ENCODE measurements around the gene TENM3.

TENM3 gene

DNA sequence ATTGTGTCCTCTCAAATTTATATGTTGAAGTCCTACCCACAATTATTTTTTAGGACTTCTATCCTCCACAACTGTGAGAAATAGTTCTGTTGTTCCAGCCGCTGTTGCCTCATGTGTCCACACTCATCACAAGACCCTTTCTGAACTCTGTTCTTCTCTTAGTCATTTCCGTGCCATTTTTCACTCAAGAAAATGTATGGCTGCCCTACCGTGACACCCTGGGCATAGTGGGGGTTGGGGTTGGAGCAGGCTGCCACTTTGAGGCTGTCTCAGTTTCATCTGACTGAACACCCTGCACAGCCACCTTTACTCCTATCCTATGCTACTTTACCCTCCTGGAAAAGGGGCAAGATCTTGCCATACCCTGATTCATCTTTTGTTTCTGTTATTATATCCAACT, 319.1 kb downstream of the TENM3 start:
- no peak for TF ChIP-seq EZH2 (optimal IDR thresholded peaks at IDR 0.05; ENCODE audit: low read depth, low read length)
- no peak for TF ChIP-seq EZH2phosphoT487 (IDR thresholded peaks at IDR 0.05; ENCODE audit: low read length)
- TF ChIP-seq, protein P1, sequence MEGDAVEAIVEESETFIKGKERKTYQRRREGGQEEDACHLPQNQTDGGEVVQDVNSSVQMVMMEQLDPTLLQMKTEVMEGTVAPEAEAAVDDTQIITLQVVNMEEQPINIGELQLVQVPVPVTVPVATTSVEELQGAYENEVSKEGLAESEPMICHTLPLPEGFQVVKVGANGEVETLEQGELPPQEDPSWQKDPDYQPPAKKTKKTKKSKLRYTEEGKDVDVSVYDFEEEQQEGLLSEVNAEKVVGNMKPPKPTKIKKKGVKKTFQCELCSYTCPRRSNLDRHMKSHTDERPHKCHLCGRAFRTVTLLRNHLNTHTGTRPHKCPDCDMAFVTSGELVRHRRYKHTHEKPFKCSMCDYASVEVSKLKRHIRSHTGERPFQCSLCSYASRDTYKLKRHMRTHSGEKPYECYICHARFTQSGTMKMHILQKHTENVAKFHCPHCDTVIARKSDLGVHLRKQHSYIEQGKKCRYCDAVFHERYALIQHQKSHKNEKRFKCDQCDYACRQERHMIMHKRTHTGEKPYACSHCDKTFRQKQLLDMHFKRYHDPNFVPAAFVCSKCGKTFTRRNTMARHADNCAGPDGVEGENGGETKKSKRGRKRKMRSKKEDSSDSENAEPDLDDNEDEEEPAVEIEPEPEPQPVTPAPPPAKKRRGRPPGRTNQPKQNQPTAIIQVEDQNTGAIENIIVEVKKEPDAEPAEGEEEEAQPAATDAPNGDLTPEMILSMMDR (IDR thresholded peaks at IDR 0.05; ENCODE audit: low read length) = no peak
- no peaks in the 10 kb centered on the region for H3K9me2 ChIP-seq (replicated peaks; ENCODE audit: insufficient read depth, low read length)
- no peaks in the 10 kb centered on the region for H3F3A ChIP-seq (ENCODE audit: insufficient read depth, low read length)
- H3K27ac ChIP-seq (ENCODE audit: low read length) = no peak overlapping the region
- no peaks in the 10 kb centered on the region for H3K36me3 ChIP-seq (replicated peaks; ENCODE audit: insufficient read depth, low read length)
- no peaks in the 10 kb centered on the region for H3K79me2 ChIP-seq (ENCODE audit: low read length)
- no peaks in the 10 kb centered on the region for H4K20me1 ChIP-seq (ENCODE audit: insufficient read depth, low read length)
- no peak overlapping the region for H3K9ac ChIP-seq (ENCODE audit: low read length)
- H2AFZ ChIP-seq (ENCODE audit: low read length) = no peak overlapping the region
- H3K27me3 ChIP-seq (replicated peaks; ENCODE audit: insufficient read depth, low read length) = no peaks in the 10 kb centered on the region
- H3K4me2 ChIP-seq (ENCODE audit: low read depth, low read length) = no peak overlapping the region
- no peaks in the 10 kb centered on the region for H3K9me3 ChIP-seq (replicated peaks; ENCODE audit: insufficient read depth, low read length)
- DNase-seq = no peak
- no peak overlapping the region for H3K4me3 ChIP-seq (ENCODE audit: low read length)
- no peaks in the 10 kb centered on the region for H3K4me1 ChIP-seq (ENCODE audit: low read length)

GRCh38 chr4:182564724-182565369, 321.6 kb downstream of the TENM3 start:
- no peak for TF ChIP-seq EZH2 (optimal IDR thresholded peaks at IDR 0.05; ENCODE audit: low read depth, low read length)
- TF ChIP-seq, protein P1 (IDR thresholded peaks at IDR 0.05; ENCODE audit: low read length) = no peak
- TF ChIP-seq EZH2phosphoT487 (IDR thresholded peaks at IDR 0.05; ENCODE audit: low read length) = no peak

DNA sequence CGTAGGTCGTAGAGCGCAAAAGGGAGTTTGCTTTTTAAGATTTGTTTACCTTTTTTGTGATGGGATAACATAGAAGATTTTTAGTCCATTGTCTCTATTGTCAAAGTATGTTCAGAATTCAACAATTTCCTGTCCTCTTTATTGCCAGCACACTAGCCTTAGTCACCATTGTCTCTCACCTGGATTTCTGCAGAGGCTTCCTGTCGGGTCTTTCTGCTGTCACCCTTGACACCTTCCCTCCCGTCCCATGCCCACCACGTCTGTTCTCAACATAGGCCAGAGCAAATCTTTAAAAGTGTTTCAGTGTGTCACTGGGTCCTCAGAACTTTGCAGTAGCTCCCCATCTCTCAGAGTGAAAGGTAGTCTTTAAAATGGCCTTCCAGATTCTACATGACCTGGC, 323.9 kb downstream of the TENM3 start:
- no peak overlapping the region for H3K4me2 ChIP-seq (ENCODE audit: low read depth, low read length)
- no peak overlapping the region for H3K27ac ChIP-seq (ENCODE audit: low read length)
- H3K9me3 ChIP-seq (replicated peaks; ENCODE audit: insufficient read depth, low read length) = no peaks in the 10 kb centered on the region
- H3K27me3 ChIP-seq (replicated peaks; ENCODE audit: insufficient read depth, low read length) = no peaks in the 10 kb centered on the region
- H3K79me2 ChIP-seq (ENCODE audit: low read length) = no peaks in the 10 kb centered on the region
- no peak for TF ChIP-seq EZH2 (optimal IDR thresholded peaks at IDR 0.05; ENCODE audit: low read depth, low read length)
- TF ChIP-seq EZH2phosphoT487 (IDR thresholded peaks at IDR 0.05; ENCODE audit: low read length) = no peak
- TF ChIP-seq, protein P1 (IDR thresholded peaks at IDR 0.05; ENCODE audit: low read length) = no peak
- H2AFZ ChIP-seq (ENCODE audit: low read length) = no peak overlapping the region
- no peaks in the 10 kb centered on the region for H3K36me3 ChIP-seq (replicated peaks; ENCODE audit: insufficient read depth, low read length)
- H4K20me1 ChIP-seq (ENCODE audit: insufficient read depth, low read length) = no peaks in the 10 kb centered on the region
- no peak overlapping the region for H3K9ac ChIP-seq (ENCODE audit: low read length)
- no peaks in the 10 kb centered on the region for H3K9me2 ChIP-seq (replicated peaks; ENCODE audit: insufficient read depth, low read length)
- no peak for DNase-seq
- no peak overlapping the region for H3K4me3 ChIP-seq (ENCODE audit: low read length)
- H3K4me1 ChIP-seq (ENCODE audit: low read length) = no peaks in the 10 kb centered on the region
- no peaks in the 10 kb centered on the region for H3F3A ChIP-seq (ENCODE audit: insufficient read depth, low read length)

More at GRCh38 chr4:182564724-182565369, 321.6 kb downstream of the TENM3 start:
- H3K27ac ChIP-seq (ENCODE audit: low read length) = no peak overlapping the region
- H3K9ac ChIP-seq (ENCODE audit: low read length) = no peak overlapping the region
- no peak for DNase-seq
- no peaks in the 10 kb centered on the region for H3F3A ChIP-seq (ENCODE audit: insufficient read depth, low read length)
- no peak overlapping the region for H3K4me3 ChIP-seq (ENCODE audit: low read length)
- no peaks in the 10 kb centered on the region for H3K9me3 ChIP-seq (replicated peaks; ENCODE audit: insufficient read depth, low read length)
- H3K27me3 ChIP-seq (replicated peaks; ENCODE audit: insufficient read depth, low read length) = no peaks in the 10 kb centered on the region
- no peaks in the 10 kb centered on the region for H3K9me2 ChIP-seq (replicated peaks; ENCODE audit: insufficient read depth, low read length)
- H3K36me3 ChIP-seq (replicated peaks; ENCODE audit: insufficient read depth, low read length) = no peaks in the 10 kb centered on the region
- H2AFZ ChIP-seq (ENCODE audit: low read length) = no peak overlapping the region
- no peaks in the 10 kb centered on the region for H4K20me1 ChIP-seq (ENCODE audit: insufficient read depth, low read length)
- no peak overlapping the region for H3K4me2 ChIP-seq (ENCODE audit: low read depth, low read length)
- no peaks in the 10 kb centered on the region for H3K79me2 ChIP-seq (ENCODE audit: low read length)
- no peaks in the 10 kb centered on the region for H3K4me1 ChIP-seq (ENCODE audit: low read length)

All from MM.1S (cell line).